Measurements from ENCODE around the gene ZNF791.
A peak's percentile ranks its signal among the peaks of the same experiment; 100 is the strongest.
"Not testable (repeated sequence)": the region's sequence is repeated elsewhere in the genome, so short reads cannot be mapped to it uniquely, and the experiment has no call there.

ZNF791 gene

DNA sequence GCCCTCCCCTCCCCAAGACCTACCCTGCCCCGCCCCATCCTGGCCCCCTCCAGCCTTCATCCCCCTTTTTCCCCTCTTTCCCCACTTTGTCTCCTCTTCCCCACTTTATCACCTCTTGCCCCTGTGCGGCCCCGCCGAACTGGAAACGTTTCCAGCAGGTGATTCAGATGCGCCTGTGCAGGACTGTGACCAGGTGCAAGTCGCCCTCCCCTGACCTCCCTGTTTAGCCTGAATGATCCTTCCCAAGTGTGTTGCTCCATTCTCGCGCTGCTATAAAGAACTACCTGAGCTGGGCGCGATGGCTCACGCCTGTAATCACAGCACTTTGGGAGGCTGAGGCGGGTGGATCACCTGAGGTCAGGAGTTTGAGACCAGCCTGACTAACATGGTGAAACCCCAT is 25.9 kb downstream of the ZNF791 start:
- DNase-seq = no peak

GRCh38 chr19:12638611-12639182 is 28.0 kb downstream of the ZNF791 start:
- DNase-seq = no peak

GRCh38 chr19:12639901-12640613 is 29.3 kb downstream of the ZNF791 start:
- DNase-seq = no peak

GRCh38 chr19:12641456-12641855 is 30.7 kb downstream of the ZNF791 start:
- DNase-seq = no peak

- DNase-seq = no peak
Measured at GRCh38 chr19:12642506-12642905, 31.8 kb downstream of the ZNF791 start.

- not testable (repeated sequence) for DNase-seq
Measured at GRCh38 chr19:12643716-12644115, 33.0 kb downstream of the ZNF791 start.

DNA sequence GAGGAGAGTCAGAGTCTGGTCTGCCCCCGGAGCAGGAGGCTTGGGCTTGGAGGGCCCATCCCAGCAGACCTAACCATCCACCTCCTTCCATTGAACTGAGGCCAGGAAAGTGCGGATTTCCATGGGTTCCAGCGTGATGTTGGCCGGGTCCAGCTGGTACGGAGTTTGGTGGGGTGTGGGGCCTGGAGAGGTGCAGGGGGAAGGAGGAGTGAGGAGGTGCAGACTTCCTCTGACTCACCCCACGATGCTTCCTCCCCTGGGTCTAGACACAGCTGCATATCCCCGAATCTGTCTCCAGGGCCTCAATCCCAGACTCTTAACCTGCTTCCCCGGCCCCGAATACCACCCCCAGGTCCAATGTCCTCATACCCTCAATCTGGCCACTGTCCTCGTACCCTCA is 35.8 kb downstream of the ZNF791 start:
- DNase-seq = no peak

- DNase-seq = no peak
Measured at GRCh38 chr19:12647047-12647446, 36.3 kb downstream of the ZNF791 start.

DNA sequence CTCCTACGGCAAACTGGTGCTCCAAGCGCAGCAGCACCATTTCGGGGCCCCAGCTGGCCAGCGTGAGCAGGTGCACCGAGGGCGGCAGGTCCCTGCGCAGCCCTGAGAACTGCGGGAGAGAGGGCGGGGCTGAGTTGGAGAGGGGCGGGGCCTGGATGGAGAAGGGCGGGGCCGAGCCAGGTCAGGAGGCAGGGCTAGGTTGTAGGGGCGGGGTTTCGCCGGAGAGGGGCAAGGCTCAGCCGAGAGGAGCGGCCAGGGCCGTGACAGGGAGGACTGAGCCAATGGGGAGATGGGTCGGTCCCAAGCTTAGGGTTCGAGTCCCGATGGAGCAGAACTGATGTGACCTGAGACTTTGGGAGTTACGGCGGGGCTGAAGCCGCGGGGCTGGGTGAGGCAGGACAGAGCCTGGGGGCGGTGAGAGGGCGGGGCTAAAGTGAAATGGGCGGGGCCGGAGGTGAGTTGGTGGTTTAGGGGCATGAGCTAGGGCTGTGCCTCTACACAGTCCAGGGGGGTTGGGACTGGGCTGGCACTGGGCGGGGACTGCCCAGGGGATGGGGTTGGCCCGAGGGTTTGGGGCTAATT is 36.9 kb downstream of the ZNF791 start:
- DNase-seq = peak; percentile 59

- DNase-seq = no peak
Measured at GRCh38 chr19:12648088-12648487, 37.4 kb downstream of the ZNF791 start.

- no peak for DNase-seq
Measured at GRCh38 chr19:12649941-12650340, 39.2 kb downstream of the ZNF791 start.

DNA sequence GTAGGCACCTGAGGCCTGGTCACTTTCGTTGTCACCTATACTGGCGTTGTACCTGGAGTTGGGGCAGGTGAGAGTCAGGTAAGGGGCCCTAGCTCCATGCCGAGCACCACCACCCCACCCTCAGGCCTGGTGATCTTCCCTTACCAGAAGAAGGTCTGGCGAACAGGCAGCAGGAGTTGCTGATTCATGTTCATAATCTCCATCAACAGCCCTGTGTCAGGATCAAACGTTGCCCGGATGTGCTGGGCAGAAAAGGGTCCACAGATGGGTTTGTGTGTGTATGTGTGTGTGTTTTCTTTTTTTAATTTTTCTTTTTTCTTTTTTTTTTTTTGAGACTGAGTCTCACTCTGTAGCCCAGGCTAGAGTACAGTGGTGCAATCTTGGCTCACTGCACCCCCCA is 41.5 kb downstream of the ZNF791 start:
- DNase-seq = no peak

DNA sequence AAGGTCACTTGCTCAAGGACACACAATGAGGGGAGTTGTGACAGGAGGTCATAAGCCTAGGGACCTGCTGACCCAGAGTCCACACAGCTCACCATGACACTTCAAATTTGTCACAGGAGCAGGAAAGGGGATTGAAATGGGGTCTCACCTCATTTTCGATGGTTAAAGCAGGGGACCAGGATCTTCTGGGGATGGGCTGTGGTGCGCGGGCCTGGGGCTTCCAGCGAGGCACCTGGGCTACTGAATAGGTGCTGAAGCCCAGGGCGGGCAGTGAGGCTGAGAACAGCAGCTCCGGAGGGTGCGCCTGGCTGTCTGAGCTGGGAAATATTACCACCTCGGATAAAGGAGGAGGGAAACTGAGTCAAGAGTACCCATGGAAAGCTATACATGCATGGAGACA is 44.8 kb downstream of the ZNF791 start:
- DNase-seq = no peak

DNA sequence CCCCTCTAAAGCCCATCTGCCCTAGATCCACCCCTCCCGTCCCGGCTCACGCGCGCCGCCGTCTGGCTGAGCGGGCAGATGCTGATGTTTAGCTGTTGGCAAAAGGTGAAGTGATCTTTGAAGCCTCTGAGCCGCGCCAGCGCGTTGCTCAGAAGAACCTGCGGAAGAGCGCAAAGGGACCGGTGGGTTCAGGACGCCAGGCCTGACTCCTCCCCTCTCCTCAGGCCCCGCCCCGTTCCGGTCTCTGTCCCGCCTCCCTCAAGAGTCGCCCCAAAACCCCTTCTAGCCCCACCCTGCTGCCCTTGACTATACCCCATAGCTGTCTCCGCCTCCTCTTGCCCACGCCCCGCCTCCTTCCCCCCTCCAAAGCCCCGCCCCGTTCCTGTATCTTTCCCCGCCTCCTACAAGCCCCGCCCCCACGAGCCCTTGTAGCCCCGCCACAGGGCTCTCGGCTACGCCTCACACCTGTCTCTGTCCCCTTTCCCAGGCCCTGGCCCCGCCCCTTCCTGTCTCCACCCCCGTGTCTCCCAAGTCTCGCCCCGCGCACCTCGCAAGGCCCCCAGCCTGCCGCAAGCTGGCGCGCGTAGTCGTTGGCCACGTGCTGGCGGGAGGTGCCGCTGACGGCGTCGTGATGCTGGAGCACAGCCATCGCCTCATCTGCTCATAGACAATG is 46.3 kb downstream of the ZNF791 start:
- DNase-seq = no peak

GRCh38 chr19:12657966-12658365 is 47.2 kb downstream of the ZNF791 start:
- DNase-seq = no peak

DNA sequence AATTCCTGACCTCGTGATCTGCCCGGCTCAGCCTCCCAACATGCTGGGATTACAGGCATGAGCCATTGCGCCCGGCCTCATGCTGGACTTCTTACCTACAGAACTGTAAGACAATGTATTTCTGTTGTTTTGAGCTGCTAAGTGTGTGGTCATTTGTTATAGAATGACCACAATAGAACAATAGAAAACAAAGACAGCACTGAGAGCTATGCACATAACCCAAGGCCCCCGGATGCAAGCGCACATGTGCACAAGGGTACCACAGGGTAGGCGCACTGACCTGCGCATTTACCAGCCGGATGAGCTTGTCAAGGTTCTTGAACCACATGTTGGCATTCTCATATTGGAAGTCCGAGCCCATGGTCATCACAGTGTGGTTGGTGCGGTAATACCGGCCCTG is 50.3 kb downstream of the ZNF791 start:
- DNase-seq = no peak

GRCh38 chr19:12664406-12665280 is 53.9 kb downstream of the ZNF791 start:
- DNase-seq = no peak

DNA sequence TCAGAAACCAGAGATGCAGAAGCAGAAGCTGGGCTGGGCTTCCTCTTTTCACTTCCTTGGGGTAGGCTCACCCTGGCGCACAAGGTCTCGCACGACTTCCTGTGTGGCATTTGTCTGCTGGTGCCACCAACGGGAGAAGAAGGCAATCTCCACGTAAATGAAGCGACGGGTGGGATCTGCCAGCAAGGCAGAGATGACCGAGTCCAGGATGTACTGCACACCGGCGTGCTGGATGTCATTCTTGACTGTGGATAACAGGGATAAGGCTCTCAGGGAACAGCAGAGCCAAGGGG is 54.5 kb downstream of the ZNF791 start:
- DNase-seq = no peak

DNA sequence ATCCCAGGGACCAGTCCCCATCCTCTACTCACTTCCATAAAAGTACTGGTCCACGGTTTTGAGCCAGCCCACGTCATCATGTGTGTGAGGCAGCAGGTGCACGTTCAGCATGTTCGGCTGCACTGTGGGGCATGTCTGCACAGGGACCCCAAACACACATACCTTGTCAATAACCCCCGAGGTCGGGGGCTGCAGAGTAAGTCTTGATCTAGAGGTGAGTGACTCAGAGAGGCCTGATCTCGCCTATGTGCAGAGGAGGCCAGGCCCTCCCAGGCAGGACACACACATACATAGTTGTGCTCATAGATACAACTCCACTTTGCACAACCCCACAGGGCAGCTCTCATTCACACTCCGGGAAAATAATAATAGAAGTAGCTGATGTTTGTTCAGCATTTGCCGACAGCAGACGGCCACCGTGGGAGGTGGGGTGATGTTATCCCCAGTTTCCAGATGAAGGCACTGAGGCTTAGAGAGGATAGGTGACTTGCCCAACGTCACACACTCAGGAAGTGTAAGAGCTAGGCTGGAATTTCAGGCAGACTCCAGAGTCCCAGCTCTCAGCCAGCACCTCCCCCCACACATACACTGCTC is 55.0 kb downstream of the ZNF791 start:
- no peak for DNase-seq

- DNase-seq = peak; percentile 51
Measured at GRCh38 chr19:12666265-12667048, 55.7 kb downstream of the ZNF791 start, which contains the start of the genes MAN2B1 and WDR83. MAN2B1 (minus strand) TSS chr19:12666742; CDS start chr19:12666701, 41 bp downstream. WDR83 (plus strand) TSS chr19:12666807; CDS start chr19:12669791, 2,984 bp downstream.

DNA sequence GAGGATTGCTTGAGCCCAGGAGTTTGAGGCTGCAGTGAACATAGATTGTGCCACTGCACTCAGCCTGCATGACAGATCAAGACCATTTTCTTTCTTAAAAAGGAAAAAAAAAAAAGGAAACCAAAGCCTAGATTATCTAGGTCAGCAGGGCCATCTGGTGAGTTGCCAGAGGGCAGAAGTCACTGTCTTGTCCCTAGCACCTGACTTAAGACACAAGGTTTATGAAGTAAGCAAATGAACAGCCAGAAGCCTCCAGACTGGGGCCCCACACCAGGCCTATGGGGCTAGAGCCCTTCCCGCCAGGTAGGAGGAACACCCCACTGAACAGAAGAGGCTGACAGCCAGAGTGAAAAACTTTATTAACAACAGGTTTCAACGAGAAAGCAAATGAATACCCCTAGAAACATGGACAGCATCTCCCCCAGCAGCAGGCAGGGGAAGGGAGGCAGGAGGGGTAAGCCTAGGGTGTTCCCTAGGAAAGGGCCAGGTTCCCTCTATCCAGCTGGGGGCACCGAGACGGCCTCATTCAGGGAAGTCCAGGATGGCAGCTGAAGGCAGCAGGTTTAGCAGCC is 57.1 kb downstream of the ZNF791 start:
- no peak for DNase-seq

Data from NCI-H1048 (cell line).